HG02588 (cell line): Measurements from ENCODE around the gene MERTK.
"Not testable (repeated sequence)": the region's sequence is repeated elsewhere in the genome, so short reads cannot be mapped to it uniquely, and the experiment has no call there.

Experiments used
- ATAC-seq: cut with Tn5 transposase; IDR thresholded peaks from one replicate; pipeline ENCODE4 v1.9.1; 2021; ENCODE audit warnings: mild to moderate bottlenecking, moderate library complexity; ENCODE audit not compliant: unreplicated experiment

The MERTK gene

GRCh38 chr2:111909997-111910396, 11.6 kb downstream of the MERTK start:
- not testable (repeated sequence) for ATAC-seq

GRCh38 chr2:111910609-111911277, 12.3 kb downstream of the MERTK start:
- ATAC-seq: no peak

- not testable (repeated sequence) for ATAC-seq
Observed at GRCh38 chr2:111911295-111911977, 13.0 kb downstream of the MERTK start.

- no peak for ATAC-seq
Observed at GRCh38 chr2:111912547-111912946, 14.1 kb downstream of the MERTK start.

GRCh38 chr2:111917106-111917505, 18.7 kb downstream of the MERTK start:
- no peak for ATAC-seq

GRCh38 chr2:111918383-111918806, 20.0 kb downstream of the MERTK start:
- ATAC-seq: no peak

GRCh38 chr2:111919365-111919764, 21.0 kb downstream of the MERTK start:
- ATAC-seq: no peak

- no peak for ATAC-seq
Observed at GRCh38 chr2:111919794-111920608, 21.6 kb downstream of the MERTK start.

- no peak for ATAC-seq
Observed at GRCh38 chr2:111923276-111923804, 24.9 kb downstream of the MERTK start.

- no peak for ATAC-seq
Observed at GRCh38 chr2:111924617-111925107, 26.3 kb downstream of the MERTK start.

GRCh38 chr2:111927723-111928122, 29.3 kb downstream of the MERTK start:
- no peak for ATAC-seq

- no peak for ATAC-seq
Observed at GRCh38 chr2:111930409-111930808, 32.0 kb downstream of the MERTK start.

- no peak for ATAC-seq
Observed at GRCh38 chr2:111930875-111931274, 32.5 kb downstream of the MERTK start.

- no peak for ATAC-seq
Observed at GRCh38 chr2:111932841-111933291, 34.5 kb downstream of the MERTK start.

- not testable (repeated sequence) for ATAC-seq
Observed at GRCh38 chr2:111933900-111934299, 35.5 kb downstream of the MERTK start.

- ATAC-seq: no peak
Observed at GRCh38 chr2:111936881-111937280, 38.5 kb downstream of the MERTK start.

GRCh38 chr2:111938392-111938791, 40.0 kb downstream of the MERTK start:
- ATAC-seq: no peak

- ATAC-seq: no peak
Observed at GRCh38 chr2:111940333-111941196, 42.2 kb downstream of the MERTK start.

- ATAC-seq: no peak
Observed at GRCh38 chr2:111941531-111941930, 43.1 kb downstream of the MERTK start.

- ATAC-seq: no peak
Observed at GRCh38 chr2:111944531-111945210, 46.3 kb downstream of the MERTK start.
